ENCODE measurements around the gene PPIE.

Gene PPIE

DNA sequence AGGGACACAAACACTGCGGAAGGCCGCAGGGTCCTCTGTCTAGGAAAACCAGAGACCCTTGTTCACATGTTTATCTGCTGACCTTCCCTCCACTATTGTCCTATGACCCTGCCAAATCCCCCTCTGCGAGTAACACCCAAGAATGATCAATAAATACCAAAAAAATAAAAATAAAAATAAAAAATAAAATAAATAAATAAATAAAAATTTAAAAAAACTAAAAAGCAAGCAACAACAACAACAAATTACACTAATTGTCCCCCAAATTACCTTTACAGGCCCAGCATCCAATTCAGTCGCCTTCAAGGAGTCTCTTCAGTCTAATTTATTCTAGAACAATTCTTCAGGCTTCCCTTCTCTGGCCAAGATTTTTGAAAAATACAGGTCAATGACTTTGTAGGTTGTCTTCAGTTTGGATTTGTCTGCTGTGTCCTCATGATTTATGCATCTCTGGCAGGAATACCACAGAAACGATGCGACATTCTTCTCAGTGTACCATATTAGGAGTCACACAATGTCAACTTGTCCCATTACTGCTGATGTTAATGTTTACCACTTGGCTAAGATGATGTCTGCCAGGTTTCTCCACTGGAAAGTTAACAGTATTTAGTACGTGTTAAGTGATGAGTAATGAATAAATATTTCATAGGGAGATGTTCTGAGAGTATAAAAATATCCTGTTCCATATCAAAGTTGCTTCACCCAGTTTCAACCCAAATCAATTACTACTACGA lies 70.3 kb downstream of the PPIE start:
- Histone ChIP-seq H3K36me3 (replicated peaks; ENCODE audit: insufficient read depth, low read length) (no peaks in the 10 kb centered on the region), H3F3A (ENCODE audit: insufficient read depth, low read length) (no peaks in the 10 kb centered on the region), H3K4me3 (ENCODE audit: low read length) (no peak overlapping the region), H3K9me3 (replicated peaks; ENCODE audit: insufficient read depth, low read length) (no peaks in the 10 kb centered on the region), H2AFZ (ENCODE audit: low read length) (no peak overlapping the region), H3K27me3 (replicated peaks; ENCODE audit: insufficient read depth, low read length) (no peaks in the 10 kb centered on the region), H4K20me1 (ENCODE audit: insufficient read depth, low read length) (no peaks in the 10 kb centered on the region), H3K9ac (ENCODE audit: low read length) (no peak overlapping the region), H3K79me2 (ENCODE audit: low read length) (no peaks in the 10 kb centered on the region), H3K27ac (ENCODE audit: low read length) (no peak overlapping the region), H3K4me1 (ENCODE audit: low read length) (no peaks in the 10 kb centered on the region), H3K9me2 (replicated peaks; ENCODE audit: insufficient read depth, low read length) (no peaks in the 10 kb centered on the region), H3K4me2 (ENCODE audit: low read depth, low read length) (no peak overlapping the region)
- TF ChIP-seq, protein P1, sequence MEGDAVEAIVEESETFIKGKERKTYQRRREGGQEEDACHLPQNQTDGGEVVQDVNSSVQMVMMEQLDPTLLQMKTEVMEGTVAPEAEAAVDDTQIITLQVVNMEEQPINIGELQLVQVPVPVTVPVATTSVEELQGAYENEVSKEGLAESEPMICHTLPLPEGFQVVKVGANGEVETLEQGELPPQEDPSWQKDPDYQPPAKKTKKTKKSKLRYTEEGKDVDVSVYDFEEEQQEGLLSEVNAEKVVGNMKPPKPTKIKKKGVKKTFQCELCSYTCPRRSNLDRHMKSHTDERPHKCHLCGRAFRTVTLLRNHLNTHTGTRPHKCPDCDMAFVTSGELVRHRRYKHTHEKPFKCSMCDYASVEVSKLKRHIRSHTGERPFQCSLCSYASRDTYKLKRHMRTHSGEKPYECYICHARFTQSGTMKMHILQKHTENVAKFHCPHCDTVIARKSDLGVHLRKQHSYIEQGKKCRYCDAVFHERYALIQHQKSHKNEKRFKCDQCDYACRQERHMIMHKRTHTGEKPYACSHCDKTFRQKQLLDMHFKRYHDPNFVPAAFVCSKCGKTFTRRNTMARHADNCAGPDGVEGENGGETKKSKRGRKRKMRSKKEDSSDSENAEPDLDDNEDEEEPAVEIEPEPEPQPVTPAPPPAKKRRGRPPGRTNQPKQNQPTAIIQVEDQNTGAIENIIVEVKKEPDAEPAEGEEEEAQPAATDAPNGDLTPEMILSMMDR (IDR thresholded peaks at IDR 0.05; ENCODE audit: low read length), result no peak
- TF ChIP-seq EZH2 (optimal IDR thresholded peaks at IDR 0.05; ENCODE audit: low read depth, low read length) (no peak), EZH2phosphoT487 (IDR thresholded peaks at IDR 0.05; ENCODE audit: low read length) (no peak)
- DNase-seq, result no peak

DNA sequence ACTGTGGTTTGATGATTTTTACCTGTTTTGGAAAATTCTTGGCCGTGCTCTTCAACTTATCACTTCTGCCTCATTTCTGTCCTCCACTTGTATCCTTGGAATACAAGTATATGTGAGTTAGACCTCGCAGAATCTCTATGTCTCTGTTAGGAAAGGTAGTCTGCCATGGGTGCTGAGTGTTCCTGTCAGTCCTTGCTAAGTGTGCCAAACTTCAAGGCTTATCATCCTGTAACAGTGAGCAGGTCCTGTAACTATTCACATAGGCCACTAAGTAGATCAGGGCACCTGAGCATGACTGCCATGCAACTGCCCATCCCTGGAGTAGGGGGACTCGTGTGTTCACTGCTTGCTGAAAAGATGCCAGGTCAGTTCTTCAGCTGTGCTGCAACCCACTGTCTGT lies 74.2 kb downstream of the PPIE start:
- H3K36me3 ChIP-seq (replicated peaks; ENCODE audit: insufficient read depth, low read length), result no peaks in the 10 kb centered on the region
- H3K9ac ChIP-seq (ENCODE audit: low read length), result no peak overlapping the region
- H3K4me1 ChIP-seq (ENCODE audit: low read length), result peaks cover 12% of the 10 kb centered on the region
- H4K20me1 ChIP-seq (ENCODE audit: insufficient read depth, low read length), result no peaks in the 10 kb centered on the region
- TF ChIP-seq EZH2phosphoT487 (IDR thresholded peaks at IDR 0.05; ENCODE audit: low read length) (no peak), EZH2 (optimal IDR thresholded peaks at IDR 0.05; ENCODE audit: low read depth, low read length) (no peak)
- TF ChIP-seq, protein P1 (IDR thresholded peaks at IDR 0.05; ENCODE audit: low read length), result no peak
- no peak overlapping the region for H2AFZ ChIP-seq (ENCODE audit: low read length)
- no peak overlapping the region for H3K4me3 ChIP-seq (ENCODE audit: low read length)
- H3F3A ChIP-seq (ENCODE audit: insufficient read depth, low read length), result peaks cover 5% of the 10 kb centered on the region; the same call in 1 of the 2 replicates
- no peak for DNase-seq
- no peaks in the 10 kb centered on the region for H3K27me3 ChIP-seq (replicated peaks; ENCODE audit: insufficient read depth, low read length)
- H3K9me3 ChIP-seq (replicated peaks; ENCODE audit: insufficient read depth, low read length), result no peaks in the 10 kb centered on the region
- H3K79me2 ChIP-seq (ENCODE audit: low read length), result no peaks in the 10 kb centered on the region
- no peak overlapping the region for H3K27ac ChIP-seq (ENCODE audit: low read length)
- H3K4me2 ChIP-seq (ENCODE audit: low read depth, low read length), result no peak overlapping the region
- H3K9me2 ChIP-seq (replicated peaks; ENCODE audit: insufficient read depth, low read length), result no peaks in the 10 kb centered on the region

Measured in MM.1S (cell line).